ENCODE measurements around the gene BUD23. TPM values are rescaled to one million over a fixed set of nuclear protein-coding genes. Genes with fewer than 3 reads are reported as not detected.

Gene BUD23
- total and polyA plus RNA-seq, 9 of the 15 experiments (the other 6 are each of a cell fraction or from before 2014, with no cell fraction given) = 79.5 to 270 (median 150) TPM

DNA sequence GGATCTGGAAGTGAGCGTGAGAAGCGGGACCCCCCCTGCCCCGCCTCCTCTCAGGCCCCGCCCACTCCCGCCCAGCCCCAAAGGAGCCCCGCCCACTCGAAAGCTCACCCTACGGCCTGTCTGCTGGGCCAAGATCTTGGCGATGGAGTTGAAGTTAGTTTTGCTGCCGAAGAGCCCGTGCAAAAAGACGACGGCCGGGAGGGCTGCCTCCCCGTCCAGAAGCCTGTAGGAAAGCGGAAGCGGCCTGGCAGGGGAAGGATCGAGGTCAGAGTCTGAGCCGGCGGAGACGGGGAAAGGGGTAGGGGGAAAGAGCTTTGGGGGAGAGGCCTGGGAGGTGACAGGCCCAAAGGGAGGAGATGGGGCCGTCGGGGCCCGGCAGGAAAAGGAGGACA is 54.8 kb downstream of the BUD23 start (continued):
- TF ChIP-seq SMARCC2 (IDR thresholded peaks at IDR 0.05; ENCODE audit: low read depth) (no peak), NELFE (IDR thresholded peaks at IDR 0.05; ENCODE audit: insufficient read depth, insufficient read length) (no peak), HDAC2 (IDR thresholded peaks at IDR 0.05) (peak; percentile 50; the same call in 1 of the 2 replicates), MTF1 (CRISPR knock-in tag; IDR thresholded peaks at IDR 0.05; ENCODE audit: borderline replicate concordance) (no peak), TAF15 (IDR thresholded peaks at IDR 0.05; ENCODE audit: low read depth, low read length) (no peak), U2AF2 (optimal IDR thresholded peaks at IDR 0.05; ENCODE audit: low read depth, low read length) (no peak), ZNF24 (IDR thresholded peaks at IDR 0.05) (no peak), ZKSCAN1 (IDR thresholded peaks at IDR 0.05; ENCODE audit: low read depth, low read length) (no peak), NFXL1 (CRISPR knock-in tag; IDR thresholded peaks at IDR 0.05) (no peak), DNMT1 (IDR thresholded peaks at IDR 0.05) (no peak), NONO (IDR thresholded peaks at IDR 0.05; ENCODE audit: low read depth in 2 of 2, low read length in 1 of 2) (no peak), TEAD1 (CRISPR knock-in tag; IDR thresholded peaks at IDR 0.05) (0 out of 4 replicates have a peak, but pooled peaks of 1 of the 2 experiments have one; percentile 1), ZFP1 (CRISPR knock-in tag; IDR thresholded peaks at IDR 0.05) (no peak), FIP1L1 (IDR thresholded peaks at IDR 0.05; ENCODE audit: low read depth, low read length, poor library complexity, severe bottlenecking) (no peak), E2F3 (CRISPR knock-in tag; IDR thresholded peaks at IDR 0.05) (no peak), HEY1 (CRISPR knock-in tag; IDR thresholded peaks at IDR 0.05; ENCODE audit: borderline replicate concordance) (no peak), ZNF175 (CRISPR knock-in tag; IDR thresholded peaks at IDR 0.05; ENCODE audit: low read depth) (no peak), RNF2 (IDR thresholded peaks at IDR 0.05) (no peak)
- TF ChIP-seq, protein P1, sequence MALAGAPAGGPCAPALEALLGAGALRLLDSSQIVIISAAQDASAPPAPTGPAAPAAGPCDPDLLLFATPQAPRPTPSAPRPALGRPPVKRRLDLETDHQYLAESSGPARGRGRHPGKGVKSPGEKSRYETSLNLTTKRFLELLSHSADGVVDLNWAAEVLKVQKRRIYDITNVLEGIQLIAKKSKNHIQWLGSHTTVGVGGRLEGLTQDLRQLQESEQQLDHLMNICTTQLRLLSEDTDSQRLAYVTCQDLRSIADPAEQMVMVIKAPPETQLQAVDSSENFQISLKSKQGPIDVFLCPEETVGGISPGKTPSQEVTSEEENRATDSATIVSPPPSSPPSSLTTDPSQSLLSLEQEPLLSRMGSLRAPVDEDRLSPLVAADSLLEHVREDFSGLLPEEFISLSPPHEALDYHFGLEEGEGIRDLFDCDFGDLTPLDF (CRISPR knock-in tag; IDR thresholded peaks at IDR 0.05) = no peak
- TF ChIP-seq, protein P2, sequence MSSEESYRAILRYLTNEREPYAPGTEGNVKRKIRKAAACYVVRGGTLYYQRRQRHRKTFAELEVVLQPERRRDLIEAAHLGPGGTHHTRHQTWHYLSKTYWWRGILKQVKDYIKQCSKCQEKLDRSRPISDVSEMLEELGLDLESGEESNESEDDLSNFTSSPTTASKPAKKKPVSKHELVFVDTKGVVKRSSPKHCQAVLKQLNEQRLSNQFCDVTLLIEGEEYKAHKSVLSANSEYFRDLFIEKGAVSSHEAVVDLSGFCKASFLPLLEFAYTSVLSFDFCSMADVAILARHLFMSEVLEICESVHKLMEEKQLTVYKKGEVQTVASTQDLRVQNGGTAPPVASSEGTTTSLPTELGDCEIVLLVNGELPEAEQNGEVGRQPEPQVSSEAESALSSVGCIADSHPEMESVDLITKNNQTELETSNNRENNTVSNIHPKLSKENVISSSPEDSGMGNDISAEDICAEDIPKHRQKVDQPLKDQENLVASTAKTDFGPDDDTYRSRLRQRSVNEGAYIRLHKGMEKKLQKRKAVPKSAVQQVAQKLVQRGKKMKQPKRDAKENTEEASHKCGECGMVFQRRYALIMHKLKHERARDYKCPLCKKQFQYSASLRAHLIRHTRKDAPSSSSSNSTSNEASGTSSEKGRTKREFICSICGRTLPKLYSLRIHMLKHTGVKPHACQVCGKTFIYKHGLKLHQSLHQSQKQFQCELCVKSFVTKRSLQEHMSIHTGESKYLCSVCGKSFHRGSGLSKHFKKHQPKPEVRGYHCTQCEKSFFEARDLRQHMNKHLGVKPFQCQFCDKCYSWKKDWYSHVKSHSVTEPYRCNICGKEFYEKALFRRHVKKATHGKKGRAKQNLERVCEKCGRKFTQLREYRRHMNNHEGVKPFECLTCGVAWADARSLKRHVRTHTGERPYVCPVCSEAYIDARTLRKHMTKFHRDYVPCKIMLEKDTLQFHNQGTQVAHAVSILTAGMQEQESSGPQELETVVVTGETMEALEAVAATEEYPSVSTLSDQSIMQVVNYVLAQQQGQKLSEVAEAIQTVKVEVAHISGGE (CRISPR knock-in tag; IDR thresholded peaks at IDR 0.05) = no peak
- TF ChIP-seq, protein P3, sequence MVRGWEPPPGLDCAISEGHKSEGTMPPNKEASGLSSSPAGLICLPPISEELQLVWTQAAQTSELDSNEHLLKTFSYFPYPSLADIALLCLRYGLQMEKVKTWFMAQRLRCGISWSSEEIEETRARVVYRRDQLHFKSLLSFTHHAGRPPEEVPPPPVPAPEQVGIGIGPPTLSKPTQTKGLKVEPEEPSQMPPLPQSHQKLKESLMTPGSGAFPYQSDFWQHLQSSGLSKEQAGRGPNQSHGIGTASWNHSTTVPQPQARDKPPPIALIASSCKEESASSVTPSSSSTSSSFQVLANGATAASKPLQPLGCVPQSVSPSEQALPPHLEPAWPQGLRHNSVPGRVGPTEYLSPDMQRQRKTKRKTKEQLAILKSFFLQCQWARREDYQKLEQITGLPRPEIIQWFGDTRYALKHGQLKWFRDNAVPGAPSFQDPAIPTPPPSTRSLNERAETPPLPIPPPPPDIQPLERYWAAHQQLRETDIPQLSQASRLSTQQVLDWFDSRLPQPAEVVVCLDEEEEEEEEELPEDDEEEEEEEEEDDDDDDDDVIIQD (CRISPR knock-in tag; IDR thresholded peaks at IDR 0.05) = no peak
- TF ChIP-seq, protein P4, sequence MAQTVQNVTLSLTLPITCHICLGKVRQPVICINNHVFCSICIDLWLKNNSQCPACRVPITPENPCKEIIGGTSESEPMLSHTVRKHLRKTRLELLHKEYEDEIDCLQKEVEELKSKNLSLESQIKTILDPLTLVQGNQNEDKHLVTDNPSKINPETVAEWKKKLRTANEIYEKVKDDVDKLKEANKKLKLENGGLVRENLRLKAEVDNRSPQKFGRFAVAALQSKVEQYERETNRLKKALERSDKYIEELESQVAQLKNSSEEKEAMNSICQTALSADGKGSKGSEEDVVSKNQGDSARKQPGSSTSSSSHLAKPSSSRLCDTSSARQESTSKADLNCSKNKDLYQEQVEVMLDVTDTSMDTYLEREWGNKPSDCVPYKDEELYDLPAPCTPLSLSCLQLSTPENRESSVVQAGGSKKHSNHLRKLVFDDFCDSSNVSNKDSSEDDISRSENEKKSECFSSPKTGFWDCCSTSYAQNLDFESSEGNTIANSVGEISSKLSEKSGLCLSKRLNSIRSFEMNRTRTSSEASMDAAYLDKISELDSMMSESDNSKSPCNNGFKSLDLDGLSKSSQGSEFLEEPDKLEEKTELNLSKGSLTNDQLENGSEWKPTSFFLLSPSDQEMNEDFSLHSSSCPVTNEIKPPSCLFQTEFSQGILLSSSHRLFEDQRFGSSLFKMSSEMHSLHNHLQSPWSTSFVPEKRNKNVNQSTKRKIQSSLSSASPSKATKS (CRISPR knock-in tag; IDR thresholded peaks at IDR 0.05) = no peak
